Measurements from ENCODE around the gene POLR2B. TPM values are rescaled to one million over a fixed set of nuclear protein-coding genes. Genes with fewer than 3 reads are reported as not detected.
A peak's percentile ranks its signal among the peaks of the same experiment; 100 is the strongest.

Gene POLR2B
- total and polyA plus RNA-seq, 2 of the 8 experiments (the other 6 are each of a cell fraction or from before 2014, with no cell fraction given) = 59.3 to 115 TPM

DNA sequence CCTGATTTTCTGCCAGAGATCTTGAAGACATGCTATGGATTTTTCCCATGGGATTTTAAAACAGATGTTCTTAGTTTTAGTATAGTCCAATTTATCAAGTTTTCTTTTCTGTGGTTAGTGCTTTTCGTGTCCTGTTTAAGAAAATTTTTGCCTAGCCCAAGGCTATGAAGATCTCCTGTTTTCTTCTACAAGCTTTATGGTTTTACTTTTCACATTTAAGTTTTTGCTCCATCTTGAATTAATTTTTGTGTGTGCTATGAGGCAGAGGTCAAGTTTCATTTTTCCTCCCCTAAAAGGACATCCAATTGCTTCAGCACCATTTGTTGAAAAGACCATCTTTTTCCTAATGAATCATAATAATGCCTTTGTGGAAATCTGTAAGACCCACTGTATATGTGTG is 65.6 kb downstream of the POLR2B start:
- Histone ChIP-seq H3K79me2 (ENCODE audit: control insufficient read depth in 1 of 2, insufficient read depth in 2 of 2, low read length in 2 of 2) (no peaks in the 10 kb centered on the region), H3K9ac (replicated peaks in 1 of 4; ENCODE audit: extremely low read depth in 1 of 4, low read depth in 3 of 4, low read length in 3 of 4) (no peak overlapping the region)
- CTCF ChIA-PET (ENCODE audit: partially characterized antibody) = no interaction called here

More for the DNA sequence above, 65.6 kb downstream of the POLR2B start:
- Histone ChIP-seq H4K91ac (replicated peaks; ENCODE audit: insufficient read length, low read length) (no peak overlapping the region), H3K4me2 (ENCODE audit: insufficient read depth in 1 of 2, low read depth in 2 of 2, low read length in 2 of 2) (no peak overlapping the region), H2BK15ac (ENCODE audit: low read length) (no peak overlapping the region), H3K23ac (ENCODE audit: insufficient read length) (no peak overlapping the region), H3K23me2 (ENCODE audit: low read depth, low read length) (no peaks in the 10 kb centered on the region), H3K18ac (ENCODE audit: extremely low read depth, low read length) (no peak overlapping the region), H4K20me1 (replicated peaks in 1 of 2; ENCODE audit: control insufficient read depth in 1 of 2, insufficient read depth in 2 of 2, low read length in 2 of 2) (no peaks in the 10 kb centered on the region), H3K14ac (ENCODE audit: insufficient read length) (no peak overlapping the region), H3K36me3 (ENCODE audit: control insufficient read depth in 2 of 4, insufficient read depth in 4 of 4, low read length in 3 of 4) (no peaks in the 10 kb centered on the region), H3K4ac (replicated peaks; ENCODE audit: insufficient read length, low read depth, low read length) (no peak overlapping the region), H3K27ac (ENCODE audit: low read depth, low read length) (no peak overlapping the region), H3K56ac (replicated peaks; ENCODE audit: insufficient read length, low read depth, low read length) (no peak overlapping the region), H2BK5ac (ENCODE audit: low read depth, low read length) (no peak overlapping the region), H3K4me3 (ENCODE audit: extremely low read depth in 1 of 4, insufficient read depth in 2 of 4, low read depth in 3 of 4, low read length in 4 of 4) (no peak overlapping the region), H2BK120ac (replicated peaks; ENCODE audit: low read depth, low read length) (no peak overlapping the region), H2AK5ac (ENCODE audit: low read depth, low read length) (no peak overlapping the region), H2AFZ (ENCODE audit: low read length) (0 out of 2 replicates have a peak overlapping the region, but pooled peaks have one; percentile 13), H2BK20ac (ENCODE audit: low read length) (no peak overlapping the region), H4K5ac (ENCODE audit: insufficient read length, low read depth, low read length) (no peak overlapping the region), H2BK12ac (ENCODE audit: low read depth, low read length) (no peak overlapping the region), H4K8ac (ENCODE audit: extremely low read depth, insufficient read depth, low read length) (no peak overlapping the region), H3K4me1 (replicated peaks in 1 of 4; ENCODE audit: control insufficient read depth in 3 of 4, insufficient read depth in 4 of 4, low read length in 3 of 4) (no peaks in the 10 kb centered on the region), H3K27me3 (replicated peaks in 1 of 4; ENCODE audit: control insufficient read depth in 3 of 4, extremely low read depth in 1 of 4, insufficient read depth in 3 of 4, low read length in 3 of 4) (no peaks in the 10 kb centered on the region), H3K9me3 (ENCODE audit: insufficient read depth in 2 of 2, low read depth in 1 of 2, low read length in 1 of 2) (no peaks in the 10 kb centered on the region), H3K79me1 (ENCODE audit: low read depth, low read length) (no peaks in the 10 kb centered on the region)
- 94% methylated on average over 1 of the region's 1 CpG; no CpG with 5 or more reads in 1 of the 2 experiments for WGBS, 2 experiments (ENCODE audit: extremely low coverage in 1 of 2, insufficient coverage in 1 of 2, insufficient read length in 1 of 2, insufficient replicate concordance in 2 of 2, low coverage in 1 of 2, low lambda C conversion rate in 2 of 2, missing lambda C conversion rate in 1 of 2)
- FAIRE-seq = no peak
- DNase-seq (ENCODE audit: low read depth in 1 of 2, low spot score in 2 of 2) = no peak
- POLR2A ChIA-PET (ENCODE audit: partially characterized antibody) = interaction anchor here (1.2 kb wide), 1 partner anchor 10 kb away, joined by 4 read pairs; no protein-coding TSS in a partner anchor
